Gastroesophageal sphincter (tissue), 4 donors: ENCODE data around the gene PTGIR. TPM values are rescaled to one million over a fixed set of nuclear protein-coding genes. Genes with fewer than 3 reads are reported as not detected.

Source experiments
- ATAC-seq: fragments of 150-250 bp; one replicate; pipeline ENCODE4 v1.9.1; 2016; ENCODE audit warnings: mild to moderate bottlenecking, moderate library complexity
- H3K27ac ChIP-seq, 4 donors: fragments of 200-600 bp; sonication (generic) in 3 of 4; 1 replicate in 3 of 4; 2 replicates in 1 of 4; pipeline ENCODE4 v1.5.1; 2016 to 2019
- H3K27me3 ChIP-seq: fragments of 200-600 bp; sonication (generic); one replicate; pipeline ENCODE4 v1.5.1; 2019
- H3K36me3 ChIP-seq, 2 donors: fragments of 200-600 bp; sonication (generic); one replicate each; pipeline ENCODE4 v1.5.1; 2019; ENCODE audit warnings: control low read depth in 1 of 2
- H3K4me1 ChIP-seq, 3 donors: fragments of 200-600 bp; sonication (generic); 1 replicate in 2 of 3; 2 replicates in 1 of 3; pipeline ENCODE4 v1.5.1; 2016 to 2019; ENCODE audit warnings: control low read depth in 2 of 3
- H3K4me3 ChIP-seq, 2 donors: fragments of 200-600 bp; sonication (generic); one replicate each; pipeline ENCODE4 v1.5.1; 2019; ENCODE audit warnings: mild to moderate bottlenecking in 1 of 2, moderate library complexity in 1 of 2
- H3K9me3 ChIP-seq, 3 donors: fragments of 200-600 bp; sonication (generic); one replicate each; pipeline ENCODE4 v1.5.1; 2017 to 2019; ENCODE audit warnings: control low read depth in 2 of 3
- CTCF ChIP-seq, 4 experiments: fragments of 200-600 bp in 2 of 4; fragments of 450-650 bp in 2 of 4; sonication (generic) in 1 of 4; IDR thresholded peaks; one replicate each; pipeline ENCODE4 v1.5.1; 2017 to 2019; ENCODE audit warnings: antibody characterized with exemption in 4 of 4, mild to moderate bottlenecking in 2 of 4, moderate library complexity in 2 of 4
- EP300 ChIP-seq: sonication (generic); formaldehyde crosslinking; IDR thresholded peaks from one replicate; pipeline ENCODE4 v1.6.1; 2017; ENCODE audit warnings: antibody characterized with exemption, mild to moderate bottlenecking
- POLR2A ChIP-seq, 2 donors: fragments of 450-650 bp; IDR thresholded peaks; one replicate each; pipeline ENCODE4 v1.6.1; 2017; ENCODE audit warnings: antibody characterized with exemption in 2 of 2, mild to moderate bottlenecking in 2 of 2, moderate library complexity in 1 of 2
- POLR2AphosphoS5 ChIP-seq: sonication (generic); formaldehyde crosslinking; IDR thresholded peaks from one replicate; pipeline ENCODE4 v1.6.1; 2017; ENCODE audit warnings: antibody characterized with exemption
- WGBS, 2 donors: methylation state at CpG; one replicate each; pipeline ENCODE4 v1.1.5; 2018; ENCODE audit warnings: low coverage in 1 of 2; 5-methylcytosine and 5-hydroxymethylcytosine counted together
- total RNA-seq, 4 donors: library from RNA; depleted of rRNA; stranded (reverse); fragments of >200 nt; gene quantifications; one replicate each; pipeline ENCODE4 v1.1.0, GENCODE V29; 2016

Gene PTGIR
- total RNA-seq, 4 donors from 2014 or later: 3.6 to 5.9 (median 4.3) TPM

GRCh38 chr19:46646402-46646801 is 21.5 kb upstream of the PTGIR start:
- Histone ChIP-seq H3K4me3 (no peak overlapping the region), H3K4me1 (peaks cover 0 to 39% (median 7%) of the 10 kb centered on the region in 3 donors), H3K27ac (peak overlapping the region in 3 of 4 donors; percentile 4 to 80 (median 44)), H3K9me3 (no peaks in the 10 kb centered on the region), H3K27me3 (peaks cover 9% of the 10 kb centered on the region), H3K36me3 (peaks cover 0 to 9% of the 10 kb centered on the region in 2 donors)
- ATAC-seq: no peak
- TF ChIP-seq EP300 (no peak), POLR2AphosphoS5 (no peak), CTCF (IDR thresholded peaks at IDR 0.05) (no peak), POLR2A (IDR thresholded peaks at IDR 0.05) (no peak)
- WGBS, 2 donors: 86 to 94% methylated on average over 2 to 3 of the region's 3 CpGs

GRCh38 chr19:46644720-46645119 is 19.8 kb upstream of the PTGIR start:
- peak; percentile 58 for ATAC-seq
- peak; percentile 72 for TF ChIP-seq POLR2AphosphoS5
- TF ChIP-seq POLR2A (IDR thresholded peaks at IDR 0.05): no peak
- Histone ChIP-seq H3K4me1 (peaks cover 0 to 50% (median 7%) of the 10 kb centered on the region in 3 donors), H3K9me3 (no peaks in the 10 kb centered on the region), H3K27me3 (peaks cover 9% of the 10 kb centered on the region), H3K27ac (peak overlapping the region; percentile 57 to 80 (median 70)), H3K4me3 (no peak overlapping the region), H3K36me3 (peaks cover 0 to 9% of the 10 kb centered on the region in 2 donors)
- WGBS, 2 donors: 0 to 11% methylated on average over 1 to 3 of the region's 3 CpGs

- Histone ChIP-seq H3K36me3 (no peaks in the 10 kb centered on the region), H3K4me1 (peaks cover 0 to 53% (median 10%) of the 10 kb centered on the region in 3 donors), H3K27ac (peak overlapping the region in 2 of 4 donors; percentile 87 to 89), H3K9me3 (no peaks in the 10 kb centered on the region), H3K4me3 (no peak overlapping the region), H3K27me3 (no peaks in the 10 kb centered on the region)
- ATAC-seq: no peak
- TF ChIP-seq POLR2AphosphoS5 (no peak), EP300 (no peak), CTCF (IDR thresholded peaks at IDR 0.05) (no peak), POLR2A (IDR thresholded peaks at IDR 0.05) (no peak)
- WGBS, 2 donors: 72 to 73% methylated on average over 2 of the region's 2 CpGs
Observed at GRCh38 chr19:46640656-46641055, 15.8 kb upstream of the PTGIR start.

- H3K4me1 ChIP-seq: peaks cover 0 to 49% (median 10%) of the 10 kb centered on the region in 3 donors
- TF ChIP-seq POLR2A (IDR thresholded peaks at IDR 0.05) (no peak), POLR2AphosphoS5 (peak; percentile 70), CTCF (IDR thresholded peaks at IDR 0.05) (peak in 1 of 4 experiments; percentile 6)
- H3K4me3 ChIP-seq: peak overlapping the region; percentile 40 to 58
- H3K27me3 ChIP-seq: no peaks in the 10 kb centered on the region
- H3K9me3 ChIP-seq: no peaks in the 10 kb centered on the region
- peak overlapping the region; percentile 58 to 89 (median 84) for H3K27ac ChIP-seq
- WGBS, 2 donors: 43% methylated on average over 5 of the region's 49 CpGs; no CpG with 5 or more reads in 1 of the 2 donors
- ATAC-seq: peak; percentile 33
- H3K36me3 ChIP-seq: no peaks in the 10 kb centered on the region
Observed at GRCh38 chr19:46639358-46640182, 14.7 kb upstream of the PTGIR start.

- Histone ChIP-seq H3K4me1 (peaks cover 0 to 58% (median 17%) of the 10 kb centered on the region in 3 donors), H3K9me3 (no peaks in the 10 kb centered on the region), H3K4me3 (no peak overlapping the region), H3K27ac (no peak overlapping the region), H3K36me3 (no peaks in the 10 kb centered on the region), H3K27me3 (no peaks in the 10 kb centered on the region)
- WGBS, 2 donors: 82% methylated on average over 5 to 14 of the region's 14 CpGs
- TF ChIP-seq POLR2A (IDR thresholded peaks at IDR 0.05) (no peak), POLR2AphosphoS5 (no peak), CTCF (IDR thresholded peaks at IDR 0.05) (no peak), EP300 (no peak)
- ATAC-seq: no peak
Observed at GRCh38 chr19:46637224-46637623, 12.3 kb upstream of the PTGIR start.
